Peyer's patch (tissue), 4 donors: ENCODE results near the gene SYCP2. TPM values are rescaled to one million over a fixed set of nuclear protein-coding genes. Genes with fewer than 3 reads are reported as not detected.
A peak's percentile ranks its signal among the peaks of the same experiment; 100 is the strongest.

Source experiments
- DNase-seq, 3 donors: peaks; one replicate each; pipeline ENCODE4 v3.0.0-alpha.2; 2017 to 2019
- H3K27ac ChIP-seq, 4 donors: fragments of 200-600 bp; sonication (generic); one replicate each; pipeline ENCODE4 v1.5.1; 2016 to 2019
- H3K27me3 ChIP-seq, 2 donors: fragments of 200-600 bp; sonication (generic); one replicate each; pipeline ENCODE4 v1.5.1; 2019
- H3K36me3 ChIP-seq, 3 donors: fragments of 200-600 bp; sonication (generic); one replicate each; pipeline ENCODE4 v1.5.1; 2016 to 2019
- H3K4me1 ChIP-seq, 4 donors: fragments of 200-600 bp; sonication (generic); one replicate each; pipeline ENCODE4 v1.5.1; 2016 to 2019
- H3K4me3 ChIP-seq, 4 donors: fragments of 200-600 bp; sonication (generic); 1 replicate in 3 of 4; 2 replicates in 1 of 4; pipeline ENCODE4 v1.5.1; 2016 to 2019; ENCODE audit warnings: mild to moderate bottlenecking in 1 of 4
- H3K9me3 ChIP-seq, 4 donors: fragments of 200-600 bp; sonication (generic); one replicate each; pipeline ENCODE4 v1.5.1; 2016 to 2019; ENCODE audit warnings: mild to moderate bottlenecking in 1 of 4
- CTCF ChIP-seq, 6 experiments: fragments of 450-650 bp in 4 of 6; fragments of 200-600 bp in 2 of 6; sonication (generic) in 1 of 6; IDR thresholded peaks; one replicate each; pipeline ENCODE4 v1.5.1; 2017 to 2019; ENCODE audit warnings: antibody characterized with exemption in 6 of 6, mild to moderate bottlenecking in 3 of 6, moderate library complexity in 1 of 6
- POLR2A ChIP-seq, 2 donors: fragments of 450-650 bp; IDR thresholded peaks; one replicate each; pipeline ENCODE4 v1.5.1; 2017; ENCODE audit warnings: antibody characterized with exemption in 2 of 2, mild to moderate bottlenecking in 2 of 2, moderate library complexity in 2 of 2
- total RNA-seq, 4 donors: library from RNA; depleted of rRNA; stranded (reverse); fragments of >200 nt; gene quantifications; one replicate each; pipeline ENCODE4 v1.1.0, GENCODE V29; 2016

SYCP2 gene
- total RNA-seq, 4 donors from 2014 or later: 2.0 to 35.5 (median 2.7) TPM

GRCh38 chr20:59937150-59937549 is 3.7 kb upstream of the SYCP2 start:
- no peak overlapping the region for H3K27ac ChIP-seq
- H3K4me3 ChIP-seq: no peak overlapping the region
- TF ChIP-seq POLR2A (IDR thresholded peaks at IDR 0.05) (no peak), CTCF (IDR thresholded peaks at IDR 0.05) (no peak)
- no peaks in the 10 kb centered on the region for H3K36me3 ChIP-seq
- H3K9me3 ChIP-seq: no peaks in the 10 kb centered on the region
- peaks cover 0 to 39% (median 14%) of the 10 kb centered on the region in 4 donors for H3K4me1 ChIP-seq
- no peak for DNase-seq
- no peaks in the 10 kb centered on the region for H3K27me3 ChIP-seq

DNA sequence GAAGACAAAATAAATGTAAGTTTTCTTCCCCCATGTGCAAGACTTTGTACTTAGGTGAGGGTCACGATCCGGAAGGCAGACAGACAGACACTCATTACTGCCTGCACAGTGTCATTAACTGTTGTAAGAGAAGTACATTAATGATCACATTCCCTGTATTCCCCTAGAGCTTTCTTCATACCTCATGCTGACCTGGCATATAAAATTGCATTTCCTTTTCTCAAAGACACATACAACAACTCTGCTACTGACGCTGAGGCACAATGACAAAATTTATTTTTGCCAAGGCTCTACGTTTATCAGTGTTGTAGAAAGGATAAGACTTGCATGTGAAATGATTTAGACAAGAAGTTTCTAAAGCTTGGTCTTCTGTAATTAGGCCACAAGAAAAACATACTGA is 3.0 kb upstream of the SYCP2 start:
- H3K4me3 ChIP-seq: no peak overlapping the region
- no peaks in the 10 kb centered on the region for H3K36me3 ChIP-seq
- no peak for TF ChIP-seq CTCF (IDR thresholded peaks at IDR 0.05)
- no peak for TF ChIP-seq POLR2A (IDR thresholded peaks at IDR 0.05)
- no peak overlapping the region for H3K27ac ChIP-seq
- peaks cover 0 to 32% (median 14%) of the 10 kb centered on the region in 4 donors for H3K4me1 ChIP-seq
- H3K27me3 ChIP-seq: no peaks in the 10 kb centered on the region
- DNase-seq: no peak
- no peaks in the 10 kb centered on the region for H3K9me3 ChIP-seq

GRCh38 chr20:59935457-59936185 is 2.2 kb upstream of the SYCP2 start:
- no peaks in the 10 kb centered on the region for H3K36me3 ChIP-seq
- H3K4me1 ChIP-seq: peaks cover 0 to 29% (median 14%) of the 10 kb centered on the region in 4 donors
- no peaks in the 10 kb centered on the region for H3K27me3 ChIP-seq
- H3K4me3 ChIP-seq: no peak overlapping the region
- TF ChIP-seq POLR2A (IDR thresholded peaks at IDR 0.05) (no peak), CTCF (IDR thresholded peaks at IDR 0.05) (no peak)
- H3K9me3 ChIP-seq: no peaks in the 10 kb centered on the region
- no peak for DNase-seq
- H3K27ac ChIP-seq: no peak overlapping the region

DNA sequence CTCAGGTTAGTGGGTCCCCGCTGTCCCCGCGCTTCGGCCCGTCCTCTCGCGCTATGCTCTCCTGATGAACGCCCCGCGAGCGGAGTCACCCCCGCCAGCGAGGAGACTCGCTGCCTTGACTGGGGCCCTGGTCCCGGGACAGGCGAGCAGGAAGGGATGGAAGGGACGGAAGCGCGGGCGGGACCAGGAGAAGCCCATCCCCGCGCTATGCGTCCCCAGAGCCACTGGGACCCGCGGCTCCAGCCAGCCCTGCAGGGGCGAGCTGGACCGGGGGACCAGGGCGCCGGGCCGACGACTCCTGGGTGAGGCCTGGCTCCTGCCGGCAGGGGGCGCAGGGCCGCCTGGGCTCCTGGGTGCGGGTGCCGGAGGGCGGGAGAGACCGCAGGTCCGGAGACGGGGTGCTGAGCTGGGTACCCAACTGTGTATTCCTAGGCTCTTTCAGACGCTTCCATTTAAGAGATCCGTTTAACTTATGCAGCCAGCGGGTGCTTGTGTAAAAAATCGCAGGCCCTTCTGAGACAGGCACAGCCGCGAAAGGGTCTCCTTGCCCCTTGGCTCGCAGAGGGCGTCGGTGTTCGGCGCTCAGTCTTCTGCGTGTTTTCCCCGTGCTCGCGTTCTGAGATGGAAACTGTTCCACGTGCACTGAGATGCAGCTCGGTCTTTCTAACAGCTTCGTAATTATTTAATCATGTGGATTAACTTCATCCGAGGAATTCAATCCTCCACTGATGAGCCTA is 580 bp upstream of the SYCP2 start:
- H3K27me3 ChIP-seq: no peaks in the 10 kb centered on the region
- peak overlapping the region; percentile 56 to 76 (median 68) for H3K27ac ChIP-seq
- H3K4me3 ChIP-seq: peak overlapping the region; percentile 55 to 70 (median 64)
- peaks cover 0 to 25% (median 9%) of the 10 kb centered on the region in 4 donors for H3K4me1 ChIP-seq
- no peaks in the 10 kb centered on the region for H3K36me3 ChIP-seq
- H3K9me3 ChIP-seq: no peaks in the 10 kb centered on the region
- TF ChIP-seq CTCF (IDR thresholded peaks at IDR 0.05) (peak; percentile 59 to 94 (median 87)), POLR2A (IDR thresholded peaks at IDR 0.05) (no peak)
- peak; percentile 70 to 88 (median 88) for DNase-seq

DNA sequence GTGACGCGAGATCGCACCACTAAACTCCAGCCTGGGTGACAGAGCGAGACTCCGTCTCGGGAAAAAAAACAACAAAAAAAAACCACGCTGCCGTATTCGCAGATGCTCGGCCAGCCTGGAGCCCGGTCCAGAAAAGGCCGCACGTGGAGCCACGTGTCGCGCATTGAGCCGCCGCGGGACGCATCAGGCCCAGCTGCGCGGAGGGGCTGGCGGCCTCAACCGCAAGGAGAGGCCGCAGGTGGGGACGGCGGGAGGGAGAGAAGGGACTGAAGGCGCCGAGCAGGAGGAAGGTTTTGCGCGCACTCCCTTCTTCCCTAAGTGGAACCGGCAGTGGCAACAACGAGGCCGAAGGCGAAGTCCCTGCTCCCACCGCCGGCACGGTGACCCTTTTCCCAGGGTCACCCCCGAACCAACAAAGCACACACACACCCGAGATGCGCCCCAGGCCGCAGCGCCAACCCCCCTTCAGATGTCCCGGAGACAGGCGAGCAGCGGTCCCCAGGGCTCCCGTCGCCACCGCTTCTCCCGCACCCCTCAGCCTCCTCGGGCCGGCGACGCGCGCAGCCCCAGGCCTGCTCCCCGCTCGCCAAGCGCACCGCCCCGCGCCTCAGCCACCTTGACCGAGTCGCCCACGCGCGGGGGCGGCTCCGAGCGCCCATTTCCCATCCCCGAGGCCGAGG is 681 bp downstream of the SYCP2 start:
- peak overlapping the region in 1 of 4 donors; percentile 76 for H3K27ac ChIP-seq
- peak overlapping the region; percentile 55 to 70 (median 64) for H3K4me3 ChIP-seq

More for the DNA sequence above, 681 bp downstream of the SYCP2 start:
- TF ChIP-seq CTCF (IDR thresholded peaks at IDR 0.05) (no peak), POLR2A (IDR thresholded peaks at IDR 0.05) (no peak)
- H3K9me3 ChIP-seq: no peaks in the 10 kb centered on the region
- H3K27me3 ChIP-seq: no peaks in the 10 kb centered on the region
- H3K4me1 ChIP-seq: peaks cover 0 to 12% (median 2%) of the 10 kb centered on the region in 4 donors
- peak in 1 of 3 donors; percentile 45 for DNase-seq
- no peaks in the 10 kb centered on the region for H3K36me3 ChIP-seq
